GM19193 (cell line): Measurements from ENCODE around the gene CALR.

ENCODE experiments used
- POLR2A ChIP-seq: IDR thresholded peaks from 4 replicates; pipeline ENCODE4 v1.6.1; 2011; ENCODE audit not compliant: insufficient read depth, insufficient read length; ENCODE audit errors: extremely low read depth

The CALR gene

DNA sequence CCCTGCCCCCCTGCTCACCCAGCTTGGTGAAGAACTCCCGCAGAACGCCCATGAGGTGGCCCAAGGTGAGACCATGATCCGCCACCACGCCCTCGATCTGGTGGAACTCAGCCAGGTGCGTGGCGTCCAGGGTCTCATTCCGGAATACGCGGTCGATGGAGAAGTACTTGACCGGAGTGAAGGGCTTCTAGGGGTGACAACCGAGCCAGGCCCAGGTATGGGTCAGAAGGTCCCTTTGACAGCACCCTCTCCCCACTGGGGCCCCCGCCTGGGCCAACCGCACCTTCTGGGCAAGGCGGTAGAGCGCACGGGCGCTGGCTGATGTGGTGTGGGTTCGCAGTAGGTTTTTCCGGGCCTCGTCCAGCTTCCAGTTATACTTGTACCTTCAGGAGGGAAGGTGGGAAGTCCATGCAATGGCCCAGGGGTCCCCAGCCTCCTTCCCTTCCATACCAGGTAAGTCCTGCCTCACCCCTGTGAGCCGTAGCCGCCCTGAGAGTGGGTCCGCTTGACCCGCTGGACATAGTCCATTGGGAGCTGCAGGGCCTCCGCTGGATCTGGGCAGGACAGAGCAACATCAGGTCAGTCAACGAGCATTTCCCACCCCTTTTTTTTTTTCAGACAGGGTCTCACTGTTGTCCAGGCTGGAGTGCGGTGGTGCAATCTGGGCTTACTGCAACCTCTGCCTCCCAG, 13.6 kb upstream of the CALR start:
- no peak for TF ChIP-seq POLR2A

GRCh38 chr19:12930002-12930645, 8.3 kb upstream of the CALR start:
- TF ChIP-seq POLR2A: no peak

GRCh38 chr19:12932392-12933286, 5.8 kb upstream of the CALR start:
- no peak for TF ChIP-seq POLR2A

DNA sequence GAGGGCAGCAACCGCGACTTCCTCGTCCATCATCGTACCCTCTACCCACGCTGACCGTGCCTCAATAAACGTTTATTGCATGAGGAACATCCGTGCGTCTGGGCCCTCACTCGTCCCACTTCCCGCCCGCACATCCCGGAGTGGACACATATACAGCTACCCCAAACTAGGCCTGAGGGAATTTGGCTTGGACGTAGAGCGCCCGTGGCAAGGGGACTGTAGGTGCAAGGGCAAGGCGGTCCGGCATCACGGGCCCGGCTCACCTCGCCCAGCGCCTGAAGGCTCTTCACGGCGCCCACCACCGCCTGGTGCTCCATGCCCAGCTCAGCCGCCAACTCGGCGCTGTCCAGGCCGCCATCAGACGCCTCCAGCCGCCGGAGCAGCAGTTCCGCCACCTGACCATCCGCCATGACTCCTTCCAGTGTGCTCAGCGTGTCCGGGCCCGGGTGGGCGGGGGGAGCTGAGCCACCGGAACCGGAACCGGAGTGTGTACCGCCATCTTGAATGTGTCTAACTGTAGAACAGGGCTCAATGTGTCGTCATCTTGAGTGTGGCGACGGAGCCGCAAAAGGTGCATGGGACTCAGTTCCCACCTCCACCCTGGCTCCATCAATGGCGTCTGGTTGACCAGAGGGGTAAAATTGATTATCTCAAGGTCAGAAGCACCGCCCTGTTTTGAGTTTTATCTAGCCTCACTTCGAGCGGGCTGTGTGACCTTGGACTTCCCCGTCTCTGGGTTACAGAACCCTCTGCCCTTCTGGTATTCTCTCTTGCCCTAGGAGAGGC, 4.9 kb upstream of the CALR start, which contains the start of gene FARSA:
TSS of gene FARSA (minus strand) at position 425 of the 786 bp plus-strand sequence. CDS start at position 410, 15 bp downstream.
- peak; percentile 96 for TF ChIP-seq POLR2A

GRCh38 chr19:12935071-12935470, 3.3 kb upstream of the CALR start:
- no peak for TF ChIP-seq POLR2A

DNA sequence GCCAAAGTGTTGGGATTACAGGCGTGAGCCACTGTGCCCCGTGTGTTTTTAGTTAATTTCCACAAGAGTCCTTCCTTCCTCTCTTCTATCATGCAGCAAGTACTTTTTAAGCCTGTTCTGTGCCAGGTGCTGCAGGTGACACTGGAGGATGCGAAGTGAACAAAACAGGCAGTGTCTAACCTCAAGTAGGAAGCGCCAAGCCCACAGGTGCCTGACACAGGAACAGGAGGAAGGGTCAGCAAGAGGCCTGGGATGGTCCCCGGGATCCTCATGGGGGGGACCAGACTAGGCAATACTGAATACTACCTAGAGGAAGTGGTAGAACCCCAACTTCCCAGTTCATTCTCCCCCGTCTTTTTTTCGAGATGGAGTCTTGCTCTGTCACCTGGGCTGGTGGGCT, 1.8 kb upstream of the CALR start:
- TF ChIP-seq POLR2A: no peak

GRCh38 chr19:12937093-12937926, 1.1 kb upstream of the CALR start:
- no peak for TF ChIP-seq POLR2A

DNA sequence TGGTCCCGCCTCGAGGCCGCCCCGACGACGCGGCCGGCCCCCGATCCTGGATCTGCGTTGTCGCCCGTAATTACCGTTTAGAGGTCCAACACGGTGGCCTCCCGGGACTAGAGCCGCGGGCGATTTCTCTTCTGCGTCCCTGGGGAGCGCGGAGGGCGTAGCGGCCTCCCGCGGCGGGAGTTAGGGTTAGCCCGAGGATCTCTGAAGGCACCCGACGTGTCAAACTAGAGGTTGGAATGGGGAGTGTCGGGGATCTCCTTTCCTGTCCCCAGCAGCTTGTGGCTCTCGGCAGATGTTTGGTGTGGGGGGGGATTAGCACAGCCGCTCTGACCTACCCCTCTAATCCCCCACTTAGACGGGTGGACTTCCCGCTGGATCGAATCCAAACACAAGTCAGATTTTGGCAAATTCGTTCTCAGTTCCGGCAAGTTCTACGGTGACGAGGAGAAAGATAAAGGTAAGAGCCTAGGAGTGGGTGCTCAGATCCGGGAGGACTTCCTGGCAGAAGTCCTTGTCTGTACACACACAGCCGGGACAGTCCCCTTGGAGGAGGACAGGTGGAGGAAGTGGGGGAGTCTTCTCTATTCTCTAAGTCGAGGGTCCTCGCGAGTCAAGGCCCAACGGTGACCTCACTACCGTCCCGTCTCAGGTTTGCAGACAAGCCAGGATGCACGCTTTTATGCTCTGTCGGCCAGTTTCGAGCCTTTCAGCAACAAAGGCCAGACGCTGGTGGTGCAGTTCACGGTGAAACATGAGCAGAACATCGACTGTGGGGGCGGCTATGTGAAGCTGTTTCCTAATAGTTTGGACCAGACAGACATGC, 581 bp downstream of the CALR start:
- TF ChIP-seq POLR2A: no peak

DNA sequence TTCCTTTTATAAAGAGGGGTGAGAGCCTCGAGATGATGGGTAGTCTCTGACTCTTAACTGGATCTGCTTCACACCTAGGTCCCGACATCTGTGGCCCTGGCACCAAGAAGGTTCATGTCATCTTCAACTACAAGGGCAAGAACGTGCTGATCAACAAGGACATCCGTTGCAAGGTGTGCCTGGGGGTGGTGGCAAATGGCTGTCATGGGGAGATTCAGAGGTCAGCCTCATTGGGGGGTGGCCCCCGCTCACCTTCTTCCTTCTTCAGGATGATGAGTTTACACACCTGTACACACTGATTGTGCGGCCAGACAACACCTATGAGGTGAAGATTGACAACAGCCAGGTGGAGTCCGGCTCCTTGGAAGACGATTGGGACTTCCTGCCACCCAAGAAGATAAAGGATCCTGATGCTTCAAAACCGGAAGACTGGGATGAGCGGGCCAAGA, 1.6 kb downstream of the CALR start:
- TF ChIP-seq POLR2A: no peak

GRCh38 chr19:12940897-12941296, 2.5 kb downstream of the CALR start:
- no peak for TF ChIP-seq POLR2A

DNA sequence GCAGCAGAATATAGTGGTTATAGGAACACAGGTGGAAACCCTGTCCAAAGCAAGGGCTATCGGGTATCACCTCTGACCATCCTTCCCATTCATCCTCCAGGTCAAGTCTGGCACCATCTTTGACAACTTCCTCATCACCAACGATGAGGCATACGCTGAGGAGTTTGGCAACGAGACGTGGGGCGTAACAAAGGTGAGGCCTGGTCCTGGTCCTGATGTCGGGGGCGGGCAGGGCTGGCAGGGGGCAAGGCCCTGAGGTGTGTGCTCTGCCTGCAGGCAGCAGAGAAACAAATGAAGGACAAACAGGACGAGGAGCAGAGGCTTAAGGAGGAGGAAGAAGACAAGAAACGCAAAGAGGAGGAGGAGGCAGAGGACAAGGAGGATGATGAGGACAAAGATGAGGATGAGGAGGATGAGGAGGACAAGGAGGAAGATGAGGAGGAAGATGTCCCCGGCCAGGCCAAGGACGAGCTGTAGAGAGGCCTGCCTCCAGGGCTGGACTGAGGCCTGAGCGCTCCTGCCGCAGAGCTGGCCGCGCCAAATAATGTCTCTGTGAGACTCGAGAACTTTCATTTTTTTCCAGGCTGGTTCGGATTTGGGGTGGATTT, 5.1 kb downstream of the CALR start:
- TF ChIP-seq POLR2A: peak; percentile 36

DNA sequence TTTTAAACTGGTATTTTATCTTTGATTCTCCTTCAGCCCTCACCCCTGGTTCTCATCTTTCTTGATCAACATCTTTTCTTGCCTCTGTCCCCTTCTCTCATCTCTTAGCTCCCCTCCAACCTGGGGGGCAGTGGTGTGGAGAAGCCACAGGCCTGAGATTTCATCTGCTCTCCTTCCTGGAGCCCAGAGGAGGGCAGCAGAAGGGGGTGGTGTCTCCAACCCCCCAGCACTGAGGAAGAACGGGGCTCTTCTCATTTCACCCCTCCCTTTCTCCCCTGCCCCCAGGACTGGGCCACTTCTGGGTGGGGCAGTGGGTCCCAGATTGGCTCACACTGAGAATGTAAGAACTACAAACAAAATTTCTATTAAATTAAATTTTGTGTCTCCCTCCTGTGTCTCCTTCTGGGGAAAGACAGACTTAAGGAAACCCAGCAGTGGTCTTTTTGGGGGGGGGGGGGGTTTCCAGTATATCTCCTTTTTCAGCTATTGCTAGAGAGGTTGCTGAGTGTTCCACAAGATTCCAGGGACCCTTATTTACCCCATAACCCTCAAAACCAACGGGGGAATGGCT, 5.8 kb downstream of the CALR start:
- TF ChIP-seq POLR2A: peak; percentile 3

DNA sequence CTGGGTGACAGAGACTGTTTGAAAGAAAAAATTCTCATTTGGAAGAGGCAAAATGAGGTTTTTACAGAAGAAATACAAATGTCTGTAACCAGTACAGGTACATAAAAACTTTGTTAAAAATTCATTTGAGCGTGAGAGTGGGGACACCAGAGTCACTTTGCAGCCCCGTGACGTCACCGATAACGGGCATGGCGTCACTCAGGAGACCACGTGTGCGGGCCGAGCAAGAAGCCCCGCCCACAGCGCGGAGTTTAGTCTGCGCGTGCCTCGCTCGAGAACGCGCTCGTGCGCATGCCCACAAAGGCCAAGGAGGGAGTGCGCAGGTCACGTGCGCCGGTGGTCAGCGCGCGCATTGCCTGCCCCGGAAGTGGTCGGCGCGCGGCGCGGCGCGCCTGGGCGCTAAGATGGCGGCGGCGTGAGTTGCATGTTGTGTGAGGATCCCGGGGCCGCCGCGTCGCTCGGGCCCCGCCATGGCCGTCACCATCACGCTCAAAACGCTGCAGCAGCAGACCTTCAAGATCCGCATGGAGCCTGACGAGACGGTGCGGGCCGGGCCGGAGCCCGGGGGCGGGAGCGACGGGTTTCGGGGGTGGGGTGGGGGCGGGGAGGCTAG, 7.2 kb downstream of the CALR start, which contains the start of gene RAD23A:
TSS of gene RAD23A (plus strand) at position 384 of the 613 bp plus-strand sequence. CDS start at position 471, 87 bp downstream.
- peak; percentile 98 for TF ChIP-seq POLR2A
